Mesodermal cell (in vitro differentiated cells): ENCODE data around the gene ISLR.

Source experiments
- H3K27ac ChIP-seq: 2 replicates; pipeline ENCODE4 v1.7.0; 2013; ENCODE audit warnings: mild to moderate bottlenecking, low read depth, low read length, moderate library complexity; ENCODE audit not compliant: severe bottlenecking
- H3K36me3 ChIP-seq: 2 replicates; pipeline ENCODE4 v1.7.1; 2013; ENCODE audit warnings: mild to moderate bottlenecking, low read length, moderate library complexity; ENCODE audit not compliant: control insufficient read depth, insufficient read depth
- H3K4me1 ChIP-seq: one replicate; pipeline ENCODE4 v1.7.1; 2013; ENCODE audit warnings: mild to moderate bottlenecking, low read length; ENCODE audit not compliant: insufficient read depth, control insufficient read depth, poor library complexity, severe bottlenecking
- H3K4me3 ChIP-seq: 2 replicates; pipeline ENCODE4 v1.7.0; 2013; ENCODE audit warnings: low read length, control low read depth, mild to moderate bottlenecking; ENCODE audit not compliant: insufficient read depth, poor library complexity, severe bottlenecking; ENCODE audit errors: extremely low read depth
- H3K9me3 ChIP-seq: 2 replicates; pipeline ENCODE4 v1.7.1; 2013; ENCODE audit warnings: mild to moderate bottlenecking, low read length, moderate library complexity; ENCODE audit not compliant: control insufficient read depth
- WGBS, 2 experiments: methylation state at CpG; one replicate each; pipeline ENCODE4 v1.1.5; 2013; ENCODE audit warnings: missing lambda C conversion rate in 2 of 2; ENCODE audit not compliant: insufficient coverage in 2 of 2; 5-methylcytosine and 5-hydroxymethylcytosine counted together

The ISLR gene

DNA sequence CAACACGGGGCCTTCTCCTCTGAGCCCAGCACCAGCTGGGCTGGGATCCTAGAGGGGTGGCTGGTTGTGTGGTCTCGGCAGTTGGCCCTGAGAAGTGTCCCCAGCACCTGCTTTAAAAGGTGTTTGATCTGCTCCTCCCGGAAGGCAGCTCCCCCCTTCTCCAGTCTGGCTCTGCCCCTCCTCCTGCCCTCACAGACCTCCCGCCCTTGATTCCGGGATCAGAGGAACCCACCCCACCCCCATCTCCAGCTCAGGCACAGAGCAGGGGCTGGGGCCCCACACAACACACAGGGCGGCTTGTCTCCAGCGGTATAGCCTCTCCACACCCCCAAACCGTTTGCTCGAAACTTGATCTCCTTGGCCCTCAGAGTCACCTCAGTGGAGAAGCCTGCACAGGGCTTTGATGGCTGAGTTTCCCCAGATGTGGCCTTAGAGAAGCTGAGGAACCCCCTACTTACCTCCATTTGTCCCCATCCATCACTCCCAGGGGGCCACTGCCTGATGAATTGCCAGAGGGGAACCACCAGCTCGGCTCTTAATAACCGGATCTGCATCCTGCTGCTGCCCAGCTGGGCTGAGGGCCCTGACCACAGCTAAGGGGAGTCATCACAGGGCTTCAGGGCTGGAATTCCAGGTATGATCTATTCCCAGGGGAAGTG is 35.5 kb downstream of the ISLR start:
- 8 to 14% methylated on average over 9 of the region's 11 CpGs for WGBS, 2 experiments
- H3K36me3 ChIP-seq = no peaks in the 10 kb centered on the region
- no peak overlapping the region for H3K4me3 ChIP-seq
- H3K9me3 ChIP-seq = no peaks in the 10 kb centered on the region
- peak overlapping the region; percentile 66 for H3K27ac ChIP-seq
- H3K4me1 ChIP-seq = peaks cover 53% of the 10 kb centered on the region

DNA sequence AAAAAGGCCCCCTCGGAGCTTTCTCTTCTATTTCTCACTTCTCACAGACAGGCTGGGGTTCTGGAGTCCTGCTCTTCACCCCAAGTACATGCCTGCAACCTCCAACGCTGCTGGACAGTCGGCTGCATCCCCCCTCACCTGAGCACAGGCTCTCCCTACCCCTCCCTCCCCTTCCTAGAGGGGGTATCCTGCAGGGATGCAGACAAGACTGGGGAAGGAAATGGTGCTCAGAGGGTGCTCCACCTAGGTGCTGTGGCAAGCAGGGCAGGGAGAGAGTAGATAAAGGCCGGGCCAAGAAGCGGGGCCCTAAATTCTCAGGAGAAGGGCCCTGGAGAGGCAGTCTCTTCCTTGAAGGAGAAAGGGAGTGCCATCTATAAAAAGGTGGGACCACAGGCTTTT is 36.0 kb downstream of the ISLR start:
- Histone ChIP-seq H3K27ac (peak overlapping the region; percentile 81), H3K4me3 (no peak overlapping the region), H3K9me3 (no peaks in the 10 kb centered on the region), H3K36me3 (no peaks in the 10 kb centered on the region), H3K4me1 (peaks cover 54% of the 10 kb centered on the region)
- WGBS, 2 experiments = 51 to 57% methylated on average over 3 to 4 of the region's 5 CpGs

DNA sequence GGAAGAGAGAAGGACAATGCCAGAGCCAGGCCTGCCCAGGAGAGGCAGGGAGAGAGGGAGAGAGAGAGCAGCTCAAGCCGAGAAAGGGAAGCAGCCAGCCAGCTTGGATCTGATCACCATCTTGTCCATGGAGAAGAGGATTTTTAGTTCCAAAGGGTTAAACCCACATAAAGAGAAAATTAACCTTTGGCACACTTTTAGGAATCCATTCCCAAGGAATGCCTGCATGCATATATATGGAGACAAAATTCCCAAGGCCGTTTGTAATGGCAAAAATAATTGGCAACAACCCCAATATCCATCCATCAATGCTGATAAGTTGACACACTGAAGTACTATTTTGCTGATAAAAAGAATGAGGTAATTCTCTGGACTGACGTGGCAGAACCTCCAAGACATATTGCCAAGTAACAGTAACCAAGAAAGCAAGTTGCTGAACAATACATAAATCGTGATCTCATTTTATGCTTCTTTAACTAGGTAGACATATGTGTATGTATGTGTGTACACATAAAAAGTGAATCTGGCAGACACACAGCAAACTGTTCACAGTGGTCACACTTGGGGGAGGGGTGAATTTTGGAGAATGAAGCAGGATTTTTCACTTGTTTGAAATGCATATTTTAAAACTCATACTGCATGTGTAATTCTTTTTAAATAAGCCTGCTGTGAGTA is 36.6 kb downstream of the ISLR start:
- no peaks in the 10 kb centered on the region for H3K9me3 ChIP-seq
- peak overlapping the region; percentile 81 for H3K27ac ChIP-seq
- H3K36me3 ChIP-seq = no peaks in the 10 kb centered on the region
- no peak overlapping the region for H3K4me3 ChIP-seq
- H3K4me1 ChIP-seq = peaks cover 58% of the 10 kb centered on the region
- WGBS, 2 experiments = 95% methylated on average over 2 of the region's 4 CpGs; no CpG with 5 or more reads in 1 of the 2 experiments

DNA sequence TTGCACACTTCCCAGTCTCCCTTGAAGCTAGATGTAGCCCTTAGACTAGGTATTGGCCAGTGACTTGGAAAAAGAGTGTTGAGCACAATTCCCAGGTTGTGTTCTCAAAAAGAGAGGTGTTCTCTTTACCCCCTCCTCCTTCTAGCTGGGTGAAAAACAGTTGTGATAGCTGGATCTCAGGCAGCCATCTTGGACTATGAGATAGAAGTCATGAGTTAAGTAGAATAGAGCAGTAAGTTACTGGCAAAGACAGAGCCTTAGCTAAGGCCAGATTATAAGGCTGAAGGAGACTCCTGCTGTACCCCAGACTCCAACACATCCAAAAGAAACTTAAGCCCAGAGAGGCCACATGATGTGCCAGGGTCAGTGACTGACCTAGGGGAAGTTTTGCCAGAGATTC is 37.2 kb downstream of the ISLR start:
- no peaks in the 10 kb centered on the region for H3K36me3 ChIP-seq
- peaks cover 63% of the 10 kb centered on the region for H3K4me1 ChIP-seq
- H3K4me3 ChIP-seq = no peak overlapping the region
- H3K27ac ChIP-seq = peak overlapping the region; percentile 81
- H3K9me3 ChIP-seq = no peaks in the 10 kb centered on the region

DNA sequence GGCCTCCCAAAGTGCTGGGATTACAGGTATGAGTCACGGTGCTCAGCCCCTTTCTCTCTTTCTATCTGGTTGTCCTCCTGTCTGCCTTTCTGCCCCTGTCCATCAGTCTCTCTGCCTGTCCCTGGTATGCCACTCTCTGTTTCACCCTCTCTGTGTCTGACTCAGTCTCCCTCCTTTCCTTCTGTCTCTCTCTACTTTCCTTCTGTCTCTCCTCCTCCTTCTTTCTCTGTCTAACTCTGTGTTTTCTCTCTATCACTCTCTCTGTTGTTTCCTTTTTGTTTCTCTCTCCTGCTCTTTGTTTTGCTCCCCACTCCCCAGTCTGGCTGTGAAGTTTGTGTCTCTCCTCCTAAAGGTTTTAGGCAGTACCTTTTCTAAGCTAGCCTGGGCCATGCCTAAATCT is 38.1 kb downstream of the ISLR start:
- Histone ChIP-seq H3K36me3 (no peaks in the 10 kb centered on the region), H3K27ac (no peak overlapping the region), H3K4me1 (peaks cover 67% of the 10 kb centered on the region), H3K4me3 (no peak overlapping the region), H3K9me3 (no peaks in the 10 kb centered on the region)
- 92 to 96% methylated on average over 1 of the region's 1 CpG for WGBS, 2 experiments

DNA sequence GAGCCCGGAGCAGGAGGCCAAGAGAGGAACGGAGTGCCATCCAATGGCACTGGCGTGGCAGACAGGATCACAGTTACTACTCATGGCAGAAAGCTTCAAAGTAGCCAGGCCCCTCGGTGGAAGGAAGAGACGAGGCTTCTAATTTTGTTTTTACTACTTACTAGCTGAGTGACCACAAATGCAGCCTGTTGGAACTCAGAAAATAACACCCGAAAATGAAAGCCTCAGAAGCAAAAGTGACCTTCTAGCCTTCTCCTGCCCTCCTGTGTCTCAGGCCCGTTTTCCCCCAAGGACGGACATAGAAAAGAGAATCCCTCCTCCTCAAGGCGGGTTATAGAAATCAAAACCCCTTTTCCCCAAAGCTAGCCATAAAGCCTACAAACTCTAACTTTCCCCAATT is 39.0 kb downstream of the ISLR start:
- Histone ChIP-seq H3K36me3 (no peaks in the 10 kb centered on the region), H3K27ac (peak overlapping the region; percentile 5), H3K4me3 (no peak overlapping the region), H3K4me1 (peaks cover 67% of the 10 kb centered on the region), H3K9me3 (no peaks in the 10 kb centered on the region)
- WGBS, 2 experiments = 84 to 87% methylated on average over 4 to 9 of the region's 9 CpGs

DNA sequence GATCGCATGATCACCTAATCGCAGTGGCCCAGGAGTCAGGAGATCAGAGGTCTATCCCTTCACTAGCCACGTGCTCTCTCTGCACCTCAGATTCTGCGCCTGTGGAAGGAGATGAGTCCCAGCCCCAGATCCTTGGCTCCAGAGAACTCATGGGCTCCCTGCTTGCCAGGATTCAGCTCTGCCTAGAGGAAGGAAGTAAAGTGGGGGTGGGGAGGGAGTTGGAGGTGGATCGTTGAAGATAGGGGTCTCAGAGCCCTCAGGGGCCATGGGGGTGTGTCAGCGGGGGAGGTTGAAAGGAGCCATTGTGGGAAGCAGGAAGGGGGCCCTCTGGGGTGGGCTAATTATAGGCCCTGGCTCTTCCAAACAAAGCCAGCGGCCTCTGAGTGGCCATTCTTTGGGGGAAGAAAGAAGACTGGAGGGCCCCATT is 40.4 kb downstream of the ISLR start:
- Histone ChIP-seq H3K27ac (peak overlapping the region; percentile 92), H3K36me3 (no peaks in the 10 kb centered on the region), H3K4me1 (peaks cover 62% of the 10 kb centered on the region), H3K4me3 (no peak overlapping the region), H3K9me3 (no peaks in the 10 kb centered on the region)
- WGBS, 2 experiments = 33 to 37% methylated on average over 4 to 7 of the region's 7 CpGs

DNA sequence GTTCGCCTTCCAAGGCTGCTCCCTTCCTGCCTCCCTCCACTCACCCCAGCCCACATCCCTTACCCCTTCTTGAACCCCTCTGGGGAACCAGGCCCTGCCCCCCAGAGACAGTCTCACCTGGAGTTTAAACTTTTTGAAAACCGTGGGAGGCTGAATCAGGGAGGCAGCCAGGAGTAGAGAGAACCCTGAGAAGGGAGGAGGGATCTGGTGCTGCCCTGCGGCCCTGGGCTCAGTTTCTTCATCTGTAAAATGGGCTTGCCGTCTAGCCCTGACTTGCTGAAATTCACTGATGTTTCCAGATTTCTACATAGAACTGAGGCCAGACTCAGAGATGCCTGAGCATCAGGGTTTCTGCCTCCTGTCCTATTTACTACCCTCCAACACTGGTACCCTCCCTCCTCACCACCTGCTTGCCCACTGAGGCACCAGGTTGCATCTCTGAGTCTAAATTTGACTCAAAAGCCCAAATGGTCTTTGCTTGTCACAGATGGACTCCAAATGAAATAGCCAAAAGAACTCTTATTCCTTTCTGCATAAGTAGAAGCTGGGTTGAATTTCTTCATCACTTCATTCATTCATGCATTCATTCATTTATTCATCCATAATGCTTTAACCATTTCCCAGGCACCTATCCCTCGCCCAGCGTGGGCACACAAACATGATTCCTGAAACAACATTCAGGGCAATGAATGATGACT is 41.0 kb downstream of the ISLR start:
- Histone ChIP-seq H3K9me3 (no peaks in the 10 kb centered on the region), H3K4me1 (peaks cover 56% of the 10 kb centered on the region)
- 58 to 59% methylated on average over 3 to 4 of the region's 6 CpGs for WGBS, 2 experiments

DNA sequence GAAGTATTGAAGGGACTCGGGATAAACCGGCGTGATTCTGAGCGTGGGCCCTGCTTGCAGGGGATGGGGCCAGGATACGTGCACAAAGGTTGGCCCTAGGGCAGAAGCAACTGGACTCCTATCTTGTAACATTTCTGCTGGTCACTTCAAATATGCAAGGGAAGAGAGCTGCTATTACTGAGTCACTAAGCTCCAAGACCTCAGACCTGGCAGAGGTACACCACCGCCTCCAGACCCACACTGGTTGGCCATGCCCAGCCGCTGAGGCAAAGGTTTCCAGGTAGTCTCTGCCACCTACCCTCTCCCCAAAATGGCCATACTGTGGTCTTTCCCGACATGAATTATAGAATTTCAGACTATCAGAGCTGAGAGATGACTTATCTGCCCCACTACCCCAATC is 42.4 kb downstream of the ISLR start:
- Histone ChIP-seq H3K4me1 (peaks cover 44% of the 10 kb centered on the region), H3K36me3 (no peaks in the 10 kb centered on the region), H3K4me3 (no peak overlapping the region), H3K27ac (no peak overlapping the region), H3K9me3 (no peaks in the 10 kb centered on the region)
- WGBS, 2 experiments = 87% methylated on average over 7 to 8 of the region's 8 CpGs

More for the DNA sequence above, 41.0 kb downstream of the ISLR start:
- Histone ChIP-seq H3K36me3 (no peaks in the 10 kb centered on the region), H3K4me3 (no peak overlapping the region), H3K27ac (peak overlapping the region; percentile 92)

DNA sequence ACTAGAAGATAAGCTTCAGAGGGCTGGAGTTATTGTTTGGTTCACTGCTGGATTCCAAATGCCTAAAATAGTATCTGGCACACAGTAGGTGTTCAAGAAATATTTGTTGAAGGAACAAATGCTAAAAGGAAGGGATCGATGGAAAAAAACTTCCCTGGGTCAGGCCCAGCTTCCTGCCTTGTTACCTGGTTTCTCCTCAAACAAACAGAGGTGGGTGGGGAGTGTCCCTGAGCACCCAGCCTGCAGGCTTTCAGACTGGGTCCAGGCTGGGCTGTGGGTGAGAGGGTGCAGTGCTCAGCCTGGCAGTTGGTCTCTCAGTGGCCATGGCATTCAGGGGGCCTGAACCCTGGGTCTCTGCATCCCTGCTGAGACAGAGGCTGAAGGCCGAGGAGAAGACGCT is 43.4 kb downstream of the ISLR start:
- WGBS, 2 experiments = 91 to 100% methylated on average over 3 of the region's 3 CpGs
- Histone ChIP-seq H3K4me1 (peaks cover 49% of the 10 kb centered on the region), H3K36me3 (no peaks in the 10 kb centered on the region), H3K4me3 (no peak overlapping the region), H3K27ac (no peak overlapping the region), H3K9me3 (no peaks in the 10 kb centered on the region)
